Fibroblast of skin of abdomen (primary cell): Measurements from ENCODE around the gene DYNC1H1.
A peak's percentile ranks its signal among the peaks of the same experiment; 100 is the strongest.
"Not testable (repeated sequence)": the region's sequence is repeated elsewhere in the genome, so short reads cannot be mapped to it uniquely, and the experiment has no call there.

Experiments
- DNase-seq: peaks from one replicate; pipeline ENCODE4 v3.0.0-alpha.2; 2013

DYNC1H1 gene

GRCh38 chr14:102042699-102043098 lies 78.3 kb downstream of the DYNC1H1 start:
- DNase-seq: no peak

DNA sequence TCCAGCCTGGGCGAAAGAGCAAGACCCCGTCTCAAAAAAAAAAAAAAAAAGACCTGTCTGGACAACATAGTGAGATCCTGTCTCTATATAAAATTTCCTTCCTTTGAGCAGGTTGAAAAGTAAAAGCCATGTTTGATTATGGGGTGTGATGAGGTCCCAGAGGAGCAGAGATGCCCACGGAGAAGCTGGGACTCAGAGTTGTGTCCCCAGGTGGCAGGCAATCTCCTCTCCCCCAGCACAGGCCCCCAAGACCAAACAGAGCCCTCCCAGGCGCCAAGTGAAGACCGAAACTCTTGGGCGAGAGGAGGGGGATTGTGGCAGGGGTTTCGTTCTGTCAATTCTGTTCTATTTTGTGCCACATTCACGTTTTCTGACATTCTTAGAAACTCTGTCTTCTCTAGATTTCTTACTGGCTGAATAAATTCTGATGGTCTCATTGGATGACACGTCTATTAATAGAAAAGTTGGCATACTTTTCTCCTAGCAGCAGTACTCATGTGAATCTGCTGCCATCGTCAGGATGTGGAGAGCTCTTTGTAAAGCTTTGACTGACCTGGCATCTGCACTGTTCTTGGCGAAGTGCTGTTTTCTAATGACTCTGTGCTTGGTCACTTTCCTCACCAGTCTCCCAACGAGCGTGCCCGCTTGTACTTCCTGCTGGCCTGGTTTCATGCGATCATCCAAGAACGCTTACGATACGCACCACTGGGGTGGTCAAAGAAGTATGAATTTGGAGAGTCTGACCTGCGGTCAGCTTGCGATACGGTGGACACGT lies 79.1 kb downstream of the DYNC1H1 start:
- no peak for DNase-seq

DNA sequence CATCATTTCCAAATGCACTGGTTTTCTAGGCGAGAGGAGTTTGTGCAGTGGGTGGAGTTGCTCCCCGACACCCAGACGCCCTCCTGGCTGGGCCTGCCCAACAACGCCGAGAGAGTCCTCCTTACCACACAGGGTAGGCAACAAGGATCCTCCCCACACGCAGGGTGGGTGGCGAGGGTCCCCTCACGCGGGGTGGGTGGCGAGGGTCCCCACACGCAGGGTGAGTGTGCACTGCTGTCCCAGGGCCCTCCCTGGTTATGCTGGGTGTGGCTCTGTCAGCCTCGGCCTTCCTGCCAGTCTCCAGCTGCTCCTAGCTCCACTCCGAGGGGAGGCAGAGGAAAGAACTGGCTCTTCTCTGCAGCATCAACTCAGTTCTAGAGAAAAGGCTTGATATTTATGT lies 80.2 kb downstream of the DYNC1H1 start:
- no peak for DNase-seq

GRCh38 chr14:102046337-102047278 lies 82.2 kb downstream of the DYNC1H1 start:
- peak; percentile 48 for DNase-seq

DNA sequence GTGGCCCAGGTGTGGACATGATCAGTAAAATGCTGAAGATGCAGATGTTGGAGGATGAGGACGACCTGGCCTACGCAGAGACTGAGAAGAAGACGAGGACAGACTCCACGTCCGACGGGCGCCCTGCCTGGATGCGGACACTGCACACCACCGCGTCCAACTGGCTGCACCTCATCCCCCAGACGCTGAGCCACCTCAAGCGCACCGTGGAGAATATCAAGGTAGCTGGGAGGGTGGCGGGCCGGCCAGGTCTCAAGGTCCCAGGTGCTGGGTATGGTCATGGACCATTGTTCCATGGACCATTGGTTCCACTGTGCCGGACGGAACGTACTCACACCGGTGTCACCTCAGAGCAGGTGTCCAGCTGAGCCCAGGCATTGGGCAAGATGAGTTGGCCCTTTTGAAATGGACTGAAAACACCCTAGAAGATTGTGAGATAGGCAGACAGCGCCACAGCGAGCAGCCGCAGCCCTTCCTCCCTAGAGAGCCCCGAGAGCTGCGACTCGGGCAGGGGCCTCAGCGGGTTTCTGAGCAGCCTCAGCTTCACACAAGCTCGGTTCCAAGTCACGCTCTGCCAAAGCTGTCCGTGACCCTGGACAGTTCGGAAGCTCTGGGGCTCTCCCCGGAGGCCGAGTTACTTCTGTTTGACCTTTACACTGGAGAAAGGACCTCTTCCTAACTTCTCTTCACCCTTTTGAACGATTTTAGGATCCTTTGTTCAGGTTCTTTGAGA lies 83.6 kb downstream of the DYNC1H1 start:
- DNase-seq: no peak

GRCh38 chr14:102049258-102050025 lies 85.1 kb downstream of the DYNC1H1 start:
- no peak for DNase-seq

GRCh38 chr14:102050026-102050405 lies 85.6 kb downstream of the DYNC1H1 start:
- no peak for DNase-seq

- peak; percentile 86 for DNase-seq
Measured at GRCh38 chr14:102050625-102051024, 86.3 kb downstream of the DYNC1H1 start.

- no peak for DNase-seq
Measured at GRCh38 chr14:102052522-102052921, 88.1 kb downstream of the DYNC1H1 start.

DNA sequence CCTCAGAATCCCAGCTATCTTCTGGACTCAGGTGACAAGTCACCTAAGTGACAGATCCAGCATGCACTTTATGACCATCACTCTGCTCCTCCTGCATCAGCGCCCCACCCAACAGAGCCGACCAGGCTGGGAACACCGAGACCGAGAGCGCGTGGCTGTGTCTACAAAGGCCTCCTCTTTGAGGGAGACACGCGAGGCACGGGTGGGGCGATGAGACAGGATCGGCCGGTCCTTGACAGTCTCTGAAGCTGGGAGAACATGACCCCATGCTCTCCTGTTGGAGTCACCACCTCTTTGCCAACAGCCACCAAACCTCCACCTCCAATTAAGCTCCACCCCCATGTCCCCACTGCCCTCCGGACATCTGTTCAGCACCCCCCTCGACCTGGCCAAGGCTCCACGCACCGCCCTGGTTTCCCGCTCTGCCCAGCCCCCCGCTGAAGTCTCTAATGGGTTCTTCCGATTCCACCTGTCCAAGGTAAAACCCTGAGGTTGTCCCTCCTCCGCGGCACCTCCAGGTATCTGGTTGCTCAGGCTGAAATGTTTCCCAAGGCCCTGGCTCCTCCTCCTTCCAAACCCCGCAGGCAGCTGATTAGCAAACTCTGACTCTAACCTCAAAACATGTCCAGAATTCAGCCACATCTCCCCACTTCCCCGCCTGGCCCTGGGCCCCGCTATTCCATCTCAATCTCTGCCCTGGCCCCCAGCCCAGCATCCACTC lies 91.0 kb downstream of the DYNC1H1 start:
- DNase-seq: peak; percentile 78

GRCh38 chr14:102056694-102057442 lies 92.5 kb downstream of the DYNC1H1 start:
- DNase-seq: no peak

GRCh38 chr14:102057480-102058114 lies 93.2 kb downstream of the DYNC1H1 start:
- DNase-seq: no peak

DNA sequence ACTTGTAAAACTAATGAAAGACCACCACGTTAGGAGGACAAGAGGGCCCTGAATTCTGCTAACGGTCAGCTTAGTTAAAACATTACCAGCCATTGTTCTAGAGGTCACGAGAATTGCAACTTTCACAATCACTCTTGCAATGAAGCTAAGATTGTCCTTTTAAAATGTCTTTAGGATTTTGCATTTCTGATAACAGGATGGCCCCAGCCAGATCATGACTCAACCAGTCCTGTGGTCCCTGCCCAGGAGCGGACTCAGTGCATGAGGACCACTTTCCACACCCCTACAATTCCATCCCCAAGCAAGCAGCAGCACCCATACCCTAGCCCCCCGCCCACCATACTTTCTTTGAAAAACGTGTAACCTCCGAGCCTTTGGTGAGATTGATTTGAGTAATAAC lies 93.8 kb downstream of the DYNC1H1 start:
- DNase-seq: no peak

- DNase-seq: no peak
Measured at GRCh38 chr14:102058961-102059360, 94.6 kb downstream of the DYNC1H1 start.

DNA sequence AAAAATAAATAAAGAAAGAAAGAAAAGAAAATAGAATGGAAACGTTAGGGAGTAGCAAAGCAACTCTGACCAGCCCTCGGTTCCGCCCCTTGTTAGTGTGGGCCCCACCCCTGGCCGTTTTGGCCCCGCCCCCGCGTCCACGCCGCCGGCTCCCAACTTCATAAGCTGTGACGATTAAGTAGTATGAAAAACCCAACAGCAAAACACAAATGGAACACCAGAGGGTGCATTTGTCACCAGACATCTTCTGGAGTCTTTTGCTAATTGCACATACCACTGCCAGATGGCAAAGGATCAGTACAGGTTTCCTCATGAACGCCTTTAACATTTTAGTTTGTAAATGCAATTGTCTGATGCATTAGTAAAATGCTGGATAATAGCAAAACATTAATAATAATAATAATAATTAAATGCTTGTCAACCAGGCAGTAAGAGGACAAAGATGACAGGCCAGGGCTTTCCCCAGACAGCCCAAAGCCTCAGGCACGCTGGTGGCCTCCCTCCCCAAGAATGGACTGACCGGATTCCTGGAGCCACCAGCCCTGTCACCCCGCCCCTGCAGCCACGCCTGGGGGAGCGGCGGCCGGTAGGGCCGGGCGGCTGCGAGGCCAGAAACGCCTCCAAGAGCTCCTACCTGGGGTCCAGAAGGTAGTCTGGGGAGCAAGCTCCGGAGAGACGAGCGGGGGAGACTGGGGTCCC lies 98.9 kb downstream of the DYNC1H1 start:
- peak; percentile 89 for DNase-seq

DNA sequence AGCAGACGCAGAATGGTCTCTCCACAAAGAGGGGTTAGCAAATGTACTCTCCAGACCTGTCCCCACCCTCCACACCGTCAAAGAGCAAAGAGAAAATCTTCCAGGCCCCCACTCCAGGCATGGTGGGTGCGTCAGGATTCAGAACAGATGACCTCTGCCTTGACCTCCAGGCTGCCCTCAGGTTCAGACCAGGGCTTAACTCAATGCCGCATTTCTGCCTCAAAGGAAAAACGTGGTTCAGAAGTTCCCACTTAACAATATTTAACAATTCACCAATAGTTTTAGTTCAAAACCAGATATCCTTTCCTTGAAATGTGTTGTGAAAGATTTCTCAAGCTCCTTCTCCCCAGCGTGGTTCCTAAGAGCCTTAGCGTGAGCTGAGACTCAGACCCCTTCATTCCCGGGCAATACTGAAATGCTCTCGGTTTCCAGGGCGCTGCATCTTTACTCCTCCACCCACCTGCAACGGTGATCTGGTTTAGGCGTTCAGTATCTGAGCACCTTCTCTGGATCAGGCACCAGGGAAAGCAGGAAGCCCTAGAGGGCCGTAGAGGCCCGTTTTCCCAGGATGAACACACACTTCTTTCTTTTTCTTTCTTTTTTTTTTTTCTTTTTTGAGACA lies 99.5 kb downstream of the DYNC1H1 start:
- no peak for DNase-seq

DNA sequence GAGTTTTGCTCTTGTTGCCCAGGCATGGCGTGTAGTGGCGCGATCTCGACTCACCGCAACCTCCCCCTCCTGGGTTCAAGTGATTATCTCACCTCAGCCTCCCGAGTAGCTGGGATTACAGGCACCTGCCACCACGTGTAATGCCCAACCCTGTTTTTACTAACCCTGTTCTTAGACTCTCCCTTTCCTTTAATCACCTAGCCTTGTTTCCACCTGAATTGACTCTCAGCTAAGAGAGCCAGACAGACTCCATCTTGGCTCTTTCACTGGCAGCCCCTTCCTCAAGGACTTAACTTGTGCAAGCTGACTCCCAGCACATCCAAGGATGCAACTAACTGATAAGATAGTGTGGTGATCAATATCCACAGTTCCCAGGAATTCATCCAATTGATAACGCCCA lies 100.2 kb downstream of the DYNC1H1 start:
- DNase-seq: not testable (repeated sequence)

GRCh38 chr14:102066041-102066451 lies 101.7 kb downstream of the DYNC1H1 start:
- no peak for DNase-seq
